Activated B cell treated with CpG ODN at 0.5 μM for 24 hours (primary cell): ENCODE results near the gene CHAF1A. TPM values are rescaled to one million over a fixed set of nuclear protein-coding genes. Genes with fewer than 3 reads are reported as not detected.

Experiments used
- ATAC-seq: fragments of 200-7000 bp; cut with Tn5 transposase; one replicate; pipeline ENCODE4 v1.10.0; 2021; ENCODE audit warnings: low read depth, mild to moderate bottlenecking, moderate library complexity
- CTCF ChIA-PET: fragments of 350-600 bp; sonication (Branson Sonifier 250); formaldehyde crosslinking; loops from one replicate; lab custom pipeline; 2021; ENCODE audit warnings: antibody characterized with exemption; lab: Charles Lee
- POLR2A ChIA-PET: fragments of 350-600 bp; sonication (Branson Sonifier 250); formaldehyde crosslinking; loops from one replicate; lab custom pipeline; 2021; ENCODE audit warnings: antibody characterized with exemption; lab: Charles Lee
- DNase-seq: peaks from one replicate; pipeline ENCODE4 v3.0.0; 2022
- H3K27ac Mint-ChIP-seq: one replicate; pipeline ENCODE4 v1.8.0; 2020; ENCODE audit warnings: mixed read lengths
- H3K27me3 Mint-ChIP-seq: one replicate; pipeline ENCODE4 v1.8.0; 2021; ENCODE audit warnings: mixed read lengths
- H3K36me3 Mint-ChIP-seq: one replicate; pipeline ENCODE4 v1.8.0; 2021; ENCODE audit warnings: low read depth, mixed read lengths
- H3K4me1 Mint-ChIP-seq: one replicate; pipeline ENCODE4 v1.8.0; 2021; ENCODE audit warnings: mixed read lengths
- H3K4me3 Mint-ChIP-seq: one replicate; pipeline ENCODE4 v1.8.0; 2020; ENCODE audit warnings: mild to moderate bottlenecking, mixed read lengths
- H3K9me3 Mint-ChIP-seq: one replicate; pipeline ENCODE4 v1.8.0; 2020; ENCODE audit warnings: mixed read lengths
- intact Hi-C: fragments of 100-400 bp; cut with micrococcal nuclease; formaldehyde crosslinking; loops from one replicate; pipeline ENCODE4 v1.15.1; 2024
- total RNA-seq: library from RNA; stranded (reverse); gene quantifications from 2 replicates; pipeline ENCODE4 v1.2.3, GENCODE V29; 2022
- TF ChIP-seq, protein P1 (sequence below): fragments of 200-600 bp; IDR thresholded peaks from one replicate; pipeline ENCODE4 v1.8.0; 2022; ENCODE audit warnings: antibody characterized with exemption, mild to moderate bottlenecking

The CHAF1A gene
- total RNA-seq, 1 donor from 2014 or later = 19.2 TPM

- Mint-ChIP-seq H3K9me3 (no peaks in the 10 kb centered on the region), H3K4me3 (peak overlapping the region; percentile 73), H3K27ac (peak overlapping the region; percentile 65), H3K27me3 (no peaks in the 10 kb centered on the region), H3K36me3 (no peaks in the 10 kb centered on the region), H3K4me1 (peaks cover 95% of the 10 kb centered on the region)
- CTCF ChIA-PET = interaction anchor here (1.0 to 4.1 kb wide), 6 partner anchors 10 to 108 kb away, joined by 3 to 18 read pairs (median 4); partner anchors contain the start of gene SH3GL1
- POLR2A ChIA-PET = interaction anchor here (0.6 to 1.7 kb wide), 7 partner anchors 12 to 128 kb away, joined by 3 to 13 read pairs (median 4); partner anchors contain the start of genes MPND, UBXN6 and YJU2
- peak; percentile 59 for DNase-seq
- ATAC-seq = peak; percentile 78
- TF ChIP-seq, protein P1, sequence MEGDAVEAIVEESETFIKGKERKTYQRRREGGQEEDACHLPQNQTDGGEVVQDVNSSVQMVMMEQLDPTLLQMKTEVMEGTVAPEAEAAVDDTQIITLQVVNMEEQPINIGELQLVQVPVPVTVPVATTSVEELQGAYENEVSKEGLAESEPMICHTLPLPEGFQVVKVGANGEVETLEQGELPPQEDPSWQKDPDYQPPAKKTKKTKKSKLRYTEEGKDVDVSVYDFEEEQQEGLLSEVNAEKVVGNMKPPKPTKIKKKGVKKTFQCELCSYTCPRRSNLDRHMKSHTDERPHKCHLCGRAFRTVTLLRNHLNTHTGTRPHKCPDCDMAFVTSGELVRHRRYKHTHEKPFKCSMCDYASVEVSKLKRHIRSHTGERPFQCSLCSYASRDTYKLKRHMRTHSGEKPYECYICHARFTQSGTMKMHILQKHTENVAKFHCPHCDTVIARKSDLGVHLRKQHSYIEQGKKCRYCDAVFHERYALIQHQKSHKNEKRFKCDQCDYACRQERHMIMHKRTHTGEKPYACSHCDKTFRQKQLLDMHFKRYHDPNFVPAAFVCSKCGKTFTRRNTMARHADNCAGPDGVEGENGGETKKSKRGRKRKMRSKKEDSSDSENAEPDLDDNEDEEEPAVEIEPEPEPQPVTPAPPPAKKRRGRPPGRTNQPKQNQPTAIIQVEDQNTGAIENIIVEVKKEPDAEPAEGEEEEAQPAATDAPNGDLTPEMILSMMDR = no peak
- intact Hi-C loops = loop anchor here (1.0 kb wide), 1 partner anchor 25 kb away; the partner anchor contains the start of gene SH3GL1
Measured at GRCh38 chr19:4375164-4376027, 27.0 kb upstream of the CHAF1A start.

DNA sequence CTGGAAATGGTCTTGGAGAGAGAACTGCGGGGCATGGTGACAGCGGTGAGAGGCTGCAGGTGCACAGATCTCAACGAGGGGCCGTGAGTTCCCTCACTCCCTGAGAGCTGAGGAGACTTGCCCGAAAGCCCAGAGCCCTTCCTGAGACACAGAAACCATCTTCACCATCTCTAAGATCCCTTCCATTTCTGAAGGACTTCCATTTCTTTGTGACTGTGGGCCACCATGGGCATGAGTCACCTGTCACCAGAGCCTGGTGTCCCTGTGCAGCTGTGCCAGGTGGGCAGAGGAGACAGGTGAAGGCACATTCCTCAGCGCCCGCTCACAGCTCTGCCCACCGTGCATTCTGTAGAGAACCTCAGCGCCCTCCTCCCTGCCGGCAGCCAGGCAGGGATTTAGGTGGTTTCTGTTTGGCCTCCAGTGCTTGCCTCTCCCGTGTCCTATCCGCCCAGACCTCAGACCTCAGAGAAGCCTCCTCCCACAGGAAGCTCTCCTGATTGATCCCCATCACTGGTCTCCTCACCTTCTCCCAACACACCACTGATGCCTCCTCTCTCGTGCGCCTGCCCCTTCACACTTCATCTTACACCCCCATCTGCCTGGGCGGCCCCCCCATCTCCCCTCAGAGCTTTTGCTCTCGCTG lies 26.3 kb upstream of the CHAF1A start:
- Mint-ChIP-seq H3K4me3 (peak overlapping the region; percentile 73), H3K27me3 (no peaks in the 10 kb centered on the region), H3K4me1 (peaks cover 95% of the 10 kb centered on the region), H3K36me3 (no peaks in the 10 kb centered on the region), H3K9me3 (no peaks in the 10 kb centered on the region), H3K27ac (peak overlapping the region; percentile 65)
- TF ChIP-seq, protein P1 = no peak
- ChIA-PET CTCF (interaction anchor here (1.0 to 4.1 kb wide), 6 partner anchors 11 to 109 kb away, joined by 3 to 18 read pairs (median 4); partner anchors contain the start of gene SH3GL1), POLR2A (interaction anchor here (0.7 to 1.7 kb wide), 7 partner anchors 13 to 752 kb away, joined by 3 to 7 read pairs (median 4); partner anchors contain the start of genes MPND, UBXN6 and YJU2)
- intact Hi-C loops = no loop called here
- DNase-seq = no peak
- no peak for ATAC-seq

- no peak for DNase-seq
- H3K27me3 Mint-ChIP-seq = no peaks in the 10 kb centered on the region
- intact Hi-C loops = no loop called here
Measured at GRCh38 chr19:4376671-4376990, 25.8 kb upstream of the CHAF1A start.

GRCh38 chr19:4376991-4377781 lies 25.3 kb upstream of the CHAF1A start:
- DNase-seq = no peak
- peak overlapping the region; percentile 54 for H3K27ac Mint-ChIP-seq
- ChIA-PET CTCF (interaction anchor here (1.6 to 4.1 kb wide), 2 partner anchors 20 to 24 kb away, joined by 4 to 18 read pairs; partner anchors contain the start of gene SH3GL1), POLR2A (interaction anchor here (0.7 to 1.7 kb wide), 2 partner anchors 14 to 16 kb away, joined by 4 read pairs; no protein-coding TSS in a partner anchor)
- H3K36me3 Mint-ChIP-seq = no peaks in the 10 kb centered on the region
- H3K27me3 Mint-ChIP-seq = no peaks in the 10 kb centered on the region
- no peak overlapping the region for H3K4me3 Mint-ChIP-seq
- ATAC-seq = no peak
- no peaks in the 10 kb centered on the region for H3K9me3 Mint-ChIP-seq
- TF ChIP-seq, protein P1 = no peak
- intact Hi-C loops = no loop called here
- peaks cover 94% of the 10 kb centered on the region for H3K4me1 Mint-ChIP-seq

More at GRCh38 chr19:4376671-4376990, 25.8 kb upstream of the CHAF1A start:
- peak overlapping the region; percentile 73 for H3K4me3 Mint-ChIP-seq
- H3K9me3 Mint-ChIP-seq = no peaks in the 10 kb centered on the region
- H3K27ac Mint-ChIP-seq = peak overlapping the region; percentile 54
- H3K36me3 Mint-ChIP-seq = no peaks in the 10 kb centered on the region
- H3K4me1 Mint-ChIP-seq = peaks cover 95% of the 10 kb centered on the region
- ATAC-seq = no peak
- TF ChIP-seq, protein P1 = no peak
- ChIA-PET POLR2A (interaction anchor here (0.7 to 1.7 kb wide), 2 partner anchors 13 to 751 kb away, joined by 3 to 4 read pairs; no protein-coding TSS in a partner anchor), CTCF (interaction anchor here (1.6 to 4.1 kb wide), 3 partner anchors 17 to 24 kb away, joined by 4 to 18 read pairs (median 6); partner anchors contain the start of gene SH3GL1)
